ENCODE results near the gene MAGI3.
"Not testable (repeated sequence)": the region's sequence is repeated elsewhere in the genome, so short reads cannot be mapped to it uniquely, and the experiment has no call there.

MAGI3 gene

GRCh38 chr1:113401067-113401466, 10.8 kb downstream of the MAGI3 start:
- DNase-seq: no peak

- no peak for DNase-seq
These were observed 11.4 kb downstream of the MAGI3 start for GRCh38 chr1:113401728-113402127.

GRCh38 chr1:113403065-113403464, 12.8 kb downstream of the MAGI3 start:
- no peak for DNase-seq

GRCh38 chr1:113405573-113405972, 15.3 kb downstream of the MAGI3 start:
- no peak for DNase-seq

- not testable (repeated sequence) for DNase-seq
These were observed 15.8 kb downstream of the MAGI3 start for GRCh38 chr1:113406149-113406548.

- DNase-seq: no peak
These were observed 19.0 kb downstream of the MAGI3 start for GRCh38 chr1:113409363-113409762.

- not testable (repeated sequence) for DNase-seq
These were observed 21.7 kb downstream of the MAGI3 start for GRCh38 chr1:113412020-113412419.

- no peak for DNase-seq
These were observed 25.2 kb downstream of the MAGI3 start for GRCh38 chr1:113415310-113416070.

GRCh38 chr1:113416071-113416470, 25.8 kb downstream of the MAGI3 start:
- not testable (repeated sequence) for DNase-seq

- DNase-seq: no peak
These were observed 26.2 kb downstream of the MAGI3 start for GRCh38 chr1:113416496-113416895.

GRCh38 chr1:113422315-113423068, 32.2 kb downstream of the MAGI3 start:
- DNase-seq: no peak

GRCh38 chr1:113423826-113424225, 33.5 kb downstream of the MAGI3 start:
- no peak for DNase-seq

GRCh38 chr1:113429461-113430153, 39.3 kb downstream of the MAGI3 start:
- DNase-seq: no peak

- DNase-seq: no peak
These were observed 42.9 kb downstream of the MAGI3 start for GRCh38 chr1:113433184-113433583.

GRCh38 chr1:113434081-113434873, 44.0 kb downstream of the MAGI3 start:
- DNase-seq: no peak

GRCh38 chr1:113434874-113435175, 44.5 kb downstream of the MAGI3 start:
- DNase-seq: no peak

GRCh38 chr1:113437554-113438341, 47.4 kb downstream of the MAGI3 start:
- DNase-seq: no peak

GRCh38 chr1:113438505-113439276, 48.4 kb downstream of the MAGI3 start:
- DNase-seq: no peak

- DNase-seq: no peak
These were observed 49.0 kb downstream of the MAGI3 start for GRCh38 chr1:113439277-113439670.

- DNase-seq: no peak
These were observed 51.8 kb downstream of the MAGI3 start for GRCh38 chr1:113442131-113442530.

GRCh38 chr1:113444857-113445256, 54.5 kb downstream of the MAGI3 start:
- DNase-seq: no peak

All from midbrain (tissue), 1 donor.